CD4-positive, alpha-beta T cell treated with Interleukin-12 subunit alpha and Interleukin-12 subunit beta, for 1 hour (primary cell): ENCODE data around the gene NOTCH4.

ENCODE experiments used
- DNase-seq: peaks from one replicate; pipeline ENCODE4 v3.0.0-alpha.2; 2020

NOTCH4 gene

DNA sequence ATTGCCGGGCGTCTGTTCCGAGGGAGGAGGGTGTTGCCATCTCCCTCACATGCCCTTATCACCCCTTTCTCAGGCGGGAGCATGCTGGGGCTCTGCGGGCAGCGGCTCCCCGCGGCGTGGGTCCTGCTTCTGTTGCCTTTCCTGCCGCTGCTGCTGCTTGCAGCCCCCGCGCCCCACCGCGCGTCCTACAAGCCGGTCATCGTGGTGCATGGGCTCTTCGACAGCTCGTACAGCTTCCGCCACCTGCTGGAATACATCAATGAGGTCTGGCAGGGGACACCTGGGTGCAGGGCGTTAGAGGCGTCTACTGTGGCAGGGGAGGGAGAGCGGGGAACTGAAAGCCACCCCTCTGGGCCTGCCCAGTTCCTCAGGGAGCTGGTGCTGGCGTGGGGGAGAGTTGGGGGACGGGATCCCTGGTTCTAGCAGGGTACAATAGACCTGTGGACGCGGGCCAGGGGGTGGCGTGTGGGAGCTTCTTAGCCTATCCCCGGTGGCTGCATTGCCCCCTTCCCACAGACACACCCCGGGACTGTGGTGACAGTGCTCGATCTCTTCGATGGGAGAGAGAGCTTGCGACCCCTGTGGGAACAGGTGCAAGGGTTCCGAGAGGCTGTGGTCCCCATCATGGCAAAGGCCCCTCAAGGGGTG, 69.2 kb downstream of the NOTCH4 start:
- DNase-seq, result peak; percentile 78

DNA sequence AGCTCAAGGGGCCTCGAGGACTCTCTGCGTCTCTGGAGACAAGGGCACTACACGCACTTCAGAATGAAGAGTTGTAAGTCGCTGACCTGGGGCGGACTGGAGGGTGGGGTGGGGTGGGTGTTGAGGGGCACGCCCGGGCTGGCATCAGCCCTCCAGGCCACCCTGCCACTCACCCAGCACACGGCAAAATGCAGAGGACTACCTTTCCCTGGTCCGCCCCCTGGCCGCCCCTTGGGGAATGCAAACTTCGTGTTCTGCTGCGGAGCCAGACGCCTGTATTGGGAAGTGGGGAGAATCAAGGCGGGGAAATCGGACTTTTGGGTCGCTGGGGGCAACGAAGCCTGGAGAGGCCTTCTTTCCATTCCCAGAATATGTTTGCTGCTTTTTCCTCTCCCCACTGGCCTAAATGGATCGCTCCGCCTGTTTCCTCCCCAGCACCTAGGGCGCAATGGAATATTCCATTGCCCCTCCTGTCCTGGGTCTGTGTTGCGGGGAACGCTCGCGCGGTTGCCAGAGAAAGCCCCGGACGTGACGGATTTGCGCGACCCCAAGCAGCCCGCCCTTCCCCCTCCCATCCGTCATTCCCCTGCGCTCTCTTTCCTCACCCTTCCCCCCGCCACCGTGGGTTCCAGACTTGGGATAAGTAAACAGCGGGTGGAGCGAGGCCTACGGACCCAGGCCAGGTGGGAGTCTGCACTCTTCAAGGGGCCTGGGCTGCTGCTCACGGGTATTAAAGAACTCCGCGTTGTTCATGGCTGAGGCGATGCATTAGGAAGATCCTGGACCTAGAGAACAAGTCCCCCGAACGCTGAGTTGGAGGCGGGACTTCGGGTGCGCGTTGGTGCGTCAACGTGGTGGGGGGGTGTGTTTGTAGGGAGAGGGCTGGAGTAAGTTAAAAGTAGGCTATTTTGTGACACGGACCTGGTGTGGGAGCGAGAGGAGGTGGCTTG, 70.0 kb downstream of the NOTCH4 start, which contains the start of gene PPT2:
PPT2 (plus strand) TSS at position 578 of the 950 bp plus-strand sequence. CDS start 454 bp downstream, outside the sequence.
- DNase-seq, result peak; percentile 83

DNA sequence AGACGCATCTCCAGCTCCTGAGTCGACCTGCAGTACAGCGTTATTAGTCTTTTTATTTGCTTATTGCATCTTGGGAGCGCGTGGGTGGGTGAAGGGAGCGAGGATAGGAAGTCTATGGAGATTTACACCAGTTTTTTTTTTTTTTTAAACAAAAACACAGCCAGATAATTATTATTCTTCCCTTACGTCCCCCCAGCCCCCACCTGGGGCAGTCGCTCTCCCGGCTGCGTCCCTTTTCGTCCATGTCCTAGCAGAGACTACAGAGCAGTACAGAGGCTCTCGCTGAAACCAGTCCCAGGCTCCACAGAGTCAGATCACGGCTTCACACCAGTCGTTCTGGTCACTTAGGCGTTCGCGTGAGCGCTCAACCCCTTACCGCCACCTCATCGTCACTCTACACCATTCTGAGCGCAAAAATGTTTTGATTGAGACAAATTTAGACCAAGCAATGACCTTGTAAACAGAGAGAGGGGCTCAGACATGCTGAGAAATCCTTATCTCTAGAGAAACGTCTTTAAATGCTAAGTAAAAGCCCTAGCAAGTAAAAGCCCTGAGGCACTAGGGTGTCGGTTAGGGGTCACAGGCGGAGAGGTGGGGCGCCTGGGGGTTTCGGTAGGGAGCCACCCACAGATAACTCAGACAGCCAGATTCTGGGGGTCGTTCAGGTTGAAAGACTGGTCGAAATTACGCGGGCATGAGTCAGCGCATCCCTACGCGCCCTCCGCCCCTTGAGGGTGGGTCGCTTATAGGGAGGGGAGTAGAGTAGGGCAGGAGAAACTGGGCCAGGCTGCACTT, 70.9 kb downstream of the NOTCH4 start:
- DNase-seq, result no peak

DNA sequence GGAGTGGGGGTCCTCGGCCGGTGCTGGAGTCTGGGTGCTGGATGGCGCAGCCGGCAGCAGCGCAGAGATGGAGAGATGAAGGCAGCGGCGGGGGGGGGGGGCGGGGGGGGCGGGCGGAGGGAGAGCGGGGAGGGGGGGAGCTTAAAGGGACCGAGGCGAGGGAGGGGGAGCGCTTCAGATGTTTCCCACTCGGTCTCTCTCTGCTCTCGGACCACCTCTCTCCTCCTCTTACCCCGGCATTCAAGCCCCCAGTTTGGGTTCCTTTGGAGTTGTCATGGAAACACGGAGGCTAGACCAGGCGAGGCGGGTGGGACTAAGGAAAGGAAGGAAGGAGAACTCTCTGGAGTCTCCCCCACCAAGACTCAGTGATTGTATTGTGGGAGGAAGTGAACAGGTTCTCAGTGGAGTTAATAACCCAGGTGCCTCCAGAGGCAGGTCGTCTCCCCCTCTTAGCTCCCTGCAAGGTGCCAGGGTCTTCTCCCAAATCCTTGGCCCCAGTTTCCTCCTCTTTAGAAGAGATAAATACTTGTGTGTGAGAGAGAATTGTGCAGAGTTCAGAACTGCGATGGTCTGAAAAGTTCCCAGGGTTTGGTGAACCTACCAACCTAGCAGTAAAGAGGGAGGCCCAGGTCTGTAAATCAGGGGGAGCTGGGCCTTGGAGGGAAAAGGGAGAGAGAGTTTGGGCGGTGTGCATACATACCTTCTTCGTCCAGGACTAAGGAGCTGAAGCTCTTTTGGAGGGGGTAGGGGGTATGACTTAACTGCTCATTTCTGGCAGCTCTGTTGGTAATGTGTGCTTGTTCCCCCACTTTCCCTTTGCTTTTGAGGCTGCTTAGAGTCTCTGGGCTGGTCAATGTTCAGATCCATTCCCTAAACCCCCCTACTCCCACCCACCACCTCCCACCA, 71.8 kb downstream of the NOTCH4 start, which contains the start of gene PRRT1:
PRRT1 (minus strand) TSS at position 77 of the 906 bp plus-strand sequence. CDS start 112 bp downstream, outside the sequence.
- no peak for DNase-seq

DNA sequence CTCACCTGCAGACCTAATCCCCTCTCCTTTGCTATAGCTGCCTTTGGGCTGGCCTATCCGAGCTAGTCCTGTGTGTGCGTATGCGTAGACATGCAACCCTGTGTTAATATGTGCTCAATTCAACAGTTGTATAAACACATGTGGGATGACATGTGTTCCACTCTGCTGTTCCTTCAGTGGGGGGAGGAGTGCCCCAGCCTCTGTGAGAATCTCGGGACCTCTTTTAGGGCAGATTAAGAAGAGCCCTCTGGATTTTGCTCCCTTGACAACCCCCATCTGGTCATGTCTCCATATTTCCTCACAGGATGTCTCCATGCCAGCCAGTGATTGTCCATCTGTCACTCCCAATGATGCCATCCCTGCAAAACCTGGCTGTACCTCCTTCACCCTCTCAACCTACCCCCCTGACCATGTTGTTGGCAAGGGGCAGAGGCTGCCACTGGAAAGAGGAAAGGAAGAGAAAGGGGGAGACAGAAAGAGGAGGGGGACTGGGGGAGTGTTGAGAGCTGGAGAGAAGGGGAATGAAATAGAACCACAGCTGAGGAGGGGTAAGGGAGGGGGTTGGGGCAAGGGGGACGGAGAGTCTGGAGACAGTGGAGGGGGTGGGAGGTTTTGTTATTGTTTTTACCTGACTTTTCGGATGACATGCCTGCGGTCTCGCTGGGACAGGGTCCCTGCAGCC, 72.5 kb downstream of the NOTCH4 start:
- no peak for DNase-seq

DNA sequence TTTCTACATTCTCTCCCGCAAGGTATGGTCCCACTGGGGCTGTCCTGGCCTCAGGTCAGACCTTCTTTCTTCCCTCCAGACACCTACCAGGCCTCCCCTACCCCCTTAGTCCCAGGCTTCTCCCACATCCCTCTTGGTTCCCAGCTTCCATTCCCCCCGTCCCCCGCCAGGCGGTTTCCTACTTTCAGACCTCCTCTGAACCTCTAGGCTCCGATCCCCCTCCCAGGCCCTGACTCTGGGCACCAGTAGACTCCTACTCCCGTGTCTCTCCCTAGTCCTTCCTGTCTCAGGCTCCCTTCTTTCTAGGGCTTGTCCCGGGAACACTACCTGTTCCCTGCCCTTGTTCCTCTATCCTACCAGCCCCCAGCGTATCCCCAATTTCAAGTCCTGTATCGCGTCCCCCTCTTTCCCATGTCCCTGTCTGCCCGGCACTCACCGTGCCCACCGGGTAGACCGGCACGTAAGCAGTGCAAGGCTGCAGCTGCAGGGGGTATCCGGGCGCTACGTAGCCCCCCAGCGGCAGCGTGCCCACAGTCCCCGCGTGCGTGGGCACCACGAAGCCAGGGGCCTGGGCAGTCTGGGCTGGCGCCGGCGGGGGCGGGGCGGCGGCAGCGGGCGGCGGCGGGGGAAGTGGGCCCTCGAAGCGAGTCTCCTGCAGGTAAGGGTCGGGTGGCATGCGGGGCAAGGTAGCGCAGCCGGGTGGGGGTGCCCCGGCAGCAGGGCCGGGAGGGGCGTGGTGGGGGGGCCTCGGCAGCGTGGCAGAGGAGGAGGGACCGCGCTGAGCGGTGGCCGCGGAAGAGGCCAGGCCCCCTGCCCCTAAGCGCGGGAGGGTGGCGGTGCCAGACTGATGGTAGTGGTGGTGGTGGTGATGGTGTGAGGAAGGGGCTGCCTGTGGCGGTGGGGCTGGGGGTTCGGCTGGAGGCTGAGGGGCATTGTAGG, 73.7 kb downstream of the NOTCH4 start:
- DNase-seq, result no peak

DNA sequence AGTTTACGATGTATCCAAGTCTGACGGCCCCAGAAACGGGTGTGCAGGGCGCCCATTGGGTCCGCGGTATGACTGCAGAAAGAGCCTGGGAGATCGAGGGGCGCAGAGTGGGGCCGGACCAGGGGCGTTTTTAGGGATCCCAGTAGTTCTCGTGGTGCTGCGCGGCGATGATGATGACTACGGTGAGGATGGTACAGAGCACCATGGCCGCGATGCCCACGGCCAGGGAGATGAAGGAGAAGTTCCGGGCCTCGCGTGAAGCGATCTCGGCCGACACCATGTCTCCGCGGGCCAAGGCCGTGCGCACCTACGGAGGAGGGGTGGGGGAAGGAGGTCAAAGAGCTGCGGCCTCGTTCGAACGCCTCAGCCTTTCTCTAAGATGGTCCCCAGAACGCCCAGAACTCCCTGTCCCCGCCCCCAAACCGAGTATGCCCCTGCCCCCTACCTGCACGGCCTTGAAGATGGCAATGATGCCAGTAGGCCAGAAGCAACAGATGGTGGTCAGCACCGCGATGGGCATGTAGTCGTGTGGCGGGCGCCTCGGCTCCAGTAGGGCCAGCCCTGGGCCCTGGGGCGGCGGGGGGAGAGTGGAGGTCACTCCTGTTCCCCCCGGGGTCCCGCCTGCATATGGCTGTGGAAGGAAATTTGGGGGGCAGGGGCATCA, 74.6 kb downstream of the NOTCH4 start:
- DNase-seq, result no peak

DNA sequence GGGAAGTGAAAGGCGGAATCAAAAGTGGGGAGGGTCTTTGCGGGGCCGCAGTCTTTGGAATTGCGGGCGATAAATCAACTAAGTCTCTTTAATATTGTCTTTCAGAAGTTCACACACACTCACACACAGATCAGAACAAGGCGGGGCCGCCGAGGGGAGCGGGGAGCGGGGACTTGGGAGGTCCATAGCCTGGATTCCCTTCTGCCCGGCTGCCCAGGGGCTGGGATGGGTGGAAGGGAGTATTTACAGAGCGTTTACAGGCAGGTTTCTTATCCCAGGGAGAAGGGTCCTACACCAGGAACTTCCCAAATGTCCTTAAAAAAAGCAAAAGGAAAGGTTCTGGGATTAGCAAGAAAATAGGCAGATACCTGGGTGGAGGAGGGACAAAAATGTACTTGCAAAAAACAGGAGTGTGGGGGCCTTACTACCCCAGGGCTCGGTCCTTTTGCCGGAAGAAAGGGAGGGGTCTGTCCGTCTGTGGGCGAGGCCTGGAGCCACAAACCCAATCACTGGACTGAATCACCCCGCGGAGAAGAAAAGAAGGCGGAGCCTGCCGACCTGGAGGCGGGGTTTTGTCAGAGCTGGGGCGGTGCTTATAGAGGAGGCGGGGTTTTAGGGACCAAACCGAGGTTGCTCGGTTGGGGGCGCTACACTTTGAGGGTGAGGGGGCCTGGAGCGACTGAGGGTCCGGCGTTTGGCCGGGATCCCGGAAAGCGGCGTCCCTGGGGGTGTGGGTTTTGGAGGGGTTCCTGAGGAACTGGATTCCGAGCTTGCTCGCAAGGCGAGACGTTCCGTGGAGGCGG, 75.4 kb downstream of the NOTCH4 start:
- peak; percentile 76 for DNase-seq

DNA sequence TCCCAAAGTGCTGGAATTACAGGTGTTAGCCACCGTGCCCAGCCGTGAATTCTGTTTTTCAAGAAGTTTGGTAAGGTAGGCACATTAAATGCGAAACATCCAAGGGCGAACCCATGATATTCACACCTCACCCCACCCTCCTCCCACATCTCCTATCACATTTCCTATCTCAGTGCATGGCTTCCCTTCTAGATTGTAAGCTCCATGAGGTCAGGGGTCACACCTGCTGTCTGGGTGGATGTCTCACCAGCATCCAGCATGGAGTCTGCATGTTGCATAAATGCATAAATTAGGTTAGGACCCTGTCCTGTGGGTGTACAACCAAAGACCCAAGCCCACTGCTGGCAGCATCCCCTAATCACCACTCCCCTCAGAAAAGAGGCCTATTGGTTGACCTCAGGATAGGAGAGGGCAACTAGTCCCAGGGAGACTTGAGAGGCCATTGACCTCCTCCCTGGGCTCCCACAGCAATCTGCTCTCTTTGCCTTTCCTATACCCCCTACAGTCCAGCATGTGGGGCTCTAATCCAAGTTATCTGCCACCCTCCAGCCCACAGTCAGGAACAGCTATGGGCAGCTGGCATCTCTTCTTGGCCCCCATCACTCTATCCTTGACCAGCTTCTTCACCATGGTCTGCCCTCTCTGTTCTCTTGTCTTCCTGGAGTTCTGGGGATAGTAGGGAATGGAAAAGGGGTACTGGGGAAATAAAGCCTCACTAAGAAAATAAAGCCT, 76.3 kb downstream of the NOTCH4 start:
- DNase-seq, result no peak

DNA sequence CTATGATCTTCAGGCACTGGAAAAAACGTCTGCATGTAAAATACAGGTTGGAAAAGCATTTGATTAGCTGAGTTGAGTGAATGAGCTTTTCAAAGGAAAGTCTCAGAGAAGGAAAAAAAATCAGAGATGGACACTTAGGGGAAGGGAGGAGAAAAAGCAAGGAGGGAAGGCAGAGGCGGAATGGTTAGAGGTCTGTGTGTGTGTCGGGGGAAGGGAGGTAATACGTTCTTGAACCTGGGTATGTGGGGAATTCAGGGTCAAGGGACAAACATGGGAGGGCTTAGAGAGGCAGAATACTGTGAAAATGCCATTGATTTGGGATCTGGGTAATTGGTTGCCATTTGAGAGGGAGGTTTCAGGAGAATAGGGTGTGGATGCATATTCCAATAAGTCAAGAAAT, 77.2 kb downstream of the NOTCH4 start:
- no peak for DNase-seq

DNA sequence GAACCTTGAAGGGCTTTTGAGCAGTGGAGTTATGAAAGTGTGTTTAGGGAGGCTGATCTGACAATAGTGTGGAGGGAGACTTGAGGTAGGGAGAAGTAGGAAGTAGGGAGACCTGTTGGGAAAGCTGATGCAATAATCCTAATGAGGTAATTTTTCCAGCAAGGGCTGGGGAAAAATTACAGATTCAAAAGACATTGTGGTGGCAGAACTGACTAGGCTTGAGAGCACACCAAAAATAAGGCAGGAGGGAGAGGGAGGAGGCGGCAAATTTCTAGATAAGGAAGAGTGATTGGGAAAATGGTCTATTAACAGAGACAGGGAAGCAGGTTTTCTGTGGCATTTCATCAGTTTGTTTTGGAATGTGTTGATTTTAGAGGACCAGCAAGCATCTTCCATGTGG, 77.6 kb downstream of the NOTCH4 start:
- DNase-seq, result no peak
